Astrocyte (in vitro differentiated cells and primary cell): Measurements from ENCODE around the gene MPZL1.

ENCODE experiments used
- EZH2 ChIP-seq: IDR thresholded peaks from 2 replicates; pipeline ENCODE4 v1.6.1; 2012; ENCODE audit warnings: mild to moderate bottlenecking, low read length, inconsistent platforms; ENCODE audit not compliant: insufficient read depth
- TF ChIP-seq, protein P1 (sequence below): IDR thresholded peaks from 2 replicates; pipeline ENCODE4 v1.5.1; 2011; ENCODE audit warnings: low read depth, mild to moderate bottlenecking, inconsistent platforms, low read length, moderate library complexity; ENCODE audit not compliant: insufficient read depth

DNA sequence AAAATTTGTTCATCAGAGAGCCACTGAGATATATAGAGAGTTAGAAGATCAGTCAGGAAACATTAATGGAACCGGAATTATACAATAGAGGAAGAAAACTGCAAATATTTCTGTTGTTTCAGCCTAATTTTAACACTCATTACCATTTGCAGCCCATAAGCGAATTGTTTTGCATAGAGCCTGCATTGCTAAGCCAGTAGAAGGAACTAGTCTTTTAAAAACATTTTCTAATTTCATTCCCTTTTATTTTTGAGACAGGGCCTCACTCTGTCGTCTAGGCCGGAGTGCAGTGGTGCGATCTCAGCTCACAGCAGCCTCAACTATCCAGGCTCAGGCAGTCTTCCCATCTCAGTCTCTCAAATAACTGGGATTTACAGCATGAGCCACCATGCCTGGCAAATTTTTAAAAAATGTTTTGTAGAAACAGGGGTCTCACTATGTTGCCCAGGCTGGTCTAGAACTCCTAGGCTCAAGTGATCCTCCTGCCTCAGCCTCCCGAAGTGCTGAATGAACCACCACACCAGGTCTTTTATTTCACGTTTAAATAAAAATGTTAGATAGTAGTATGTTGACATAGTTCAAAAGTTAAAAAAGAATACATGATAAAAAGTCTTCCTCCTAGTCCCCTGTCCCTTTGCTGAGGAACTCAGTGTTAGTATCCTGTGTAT, 25.3 kb downstream of the MPZL1 start:
- TF ChIP-seq, protein P1, sequence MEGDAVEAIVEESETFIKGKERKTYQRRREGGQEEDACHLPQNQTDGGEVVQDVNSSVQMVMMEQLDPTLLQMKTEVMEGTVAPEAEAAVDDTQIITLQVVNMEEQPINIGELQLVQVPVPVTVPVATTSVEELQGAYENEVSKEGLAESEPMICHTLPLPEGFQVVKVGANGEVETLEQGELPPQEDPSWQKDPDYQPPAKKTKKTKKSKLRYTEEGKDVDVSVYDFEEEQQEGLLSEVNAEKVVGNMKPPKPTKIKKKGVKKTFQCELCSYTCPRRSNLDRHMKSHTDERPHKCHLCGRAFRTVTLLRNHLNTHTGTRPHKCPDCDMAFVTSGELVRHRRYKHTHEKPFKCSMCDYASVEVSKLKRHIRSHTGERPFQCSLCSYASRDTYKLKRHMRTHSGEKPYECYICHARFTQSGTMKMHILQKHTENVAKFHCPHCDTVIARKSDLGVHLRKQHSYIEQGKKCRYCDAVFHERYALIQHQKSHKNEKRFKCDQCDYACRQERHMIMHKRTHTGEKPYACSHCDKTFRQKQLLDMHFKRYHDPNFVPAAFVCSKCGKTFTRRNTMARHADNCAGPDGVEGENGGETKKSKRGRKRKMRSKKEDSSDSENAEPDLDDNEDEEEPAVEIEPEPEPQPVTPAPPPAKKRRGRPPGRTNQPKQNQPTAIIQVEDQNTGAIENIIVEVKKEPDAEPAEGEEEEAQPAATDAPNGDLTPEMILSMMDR: no peak
- TF ChIP-seq EZH2: no peak
